GM19025 (cell line): Measurements from ENCODE around the gene TLE4.
A peak's percentile ranks its signal among the peaks of the same experiment; 100 is the strongest.
"Not testable (repeated sequence)": the region's sequence is repeated elsewhere in the genome, so short reads cannot be mapped to it uniquely, and the experiment has no call there.

ENCODE experiments used
- ATAC-seq: cut with Tn5 transposase; IDR thresholded peaks from one replicate; pipeline ENCODE4 v1.9.1; 2021; ENCODE audit warnings: mild to moderate bottlenecking, low read depth, moderate library complexity; ENCODE audit not compliant: unreplicated experiment

The TLE4 gene

GRCh38 chr9:79598562-79599345 lies 27.0 kb downstream of the TLE4 start:
- no peak for ATAC-seq

GRCh38 chr9:79600466-79600865 lies 28.7 kb downstream of the TLE4 start:
- ATAC-seq: no peak

GRCh38 chr9:79603222-79603920 lies 31.6 kb downstream of the TLE4 start:
- no peak for ATAC-seq

- ATAC-seq: no peak
Measured at GRCh38 chr9:79604149-79604548, 32.4 kb downstream of the TLE4 start.

GRCh38 chr9:79604921-79605562 lies 33.3 kb downstream of the TLE4 start:
- ATAC-seq: no peak

- ATAC-seq: not testable (repeated sequence)
Measured at GRCh38 chr9:79606529-79606928, 34.8 kb downstream of the TLE4 start.

- no peak for ATAC-seq
Measured at GRCh38 chr9:79609468-79610018, 37.8 kb downstream of the TLE4 start.

GRCh38 chr9:79610019-79610631 lies 38.4 kb downstream of the TLE4 start:
- ATAC-seq: no peak

GRCh38 chr9:79610791-79611614 lies 39.2 kb downstream of the TLE4 start:
- ATAC-seq: no peak

- no peak for ATAC-seq
Measured at GRCh38 chr9:79613145-79613544, 41.4 kb downstream of the TLE4 start.

GRCh38 chr9:79615038-79615437 lies 43.3 kb downstream of the TLE4 start:
- ATAC-seq: no peak

GRCh38 chr9:79616013-79616412 lies 44.2 kb downstream of the TLE4 start:
- no peak for ATAC-seq

GRCh38 chr9:79616971-79617370 lies 45.2 kb downstream of the TLE4 start:
- ATAC-seq: no peak

GRCh38 chr9:79617395-79617794 lies 45.6 kb downstream of the TLE4 start:
- ATAC-seq: no peak

- no peak for ATAC-seq
Measured at GRCh38 chr9:79619930-79620329, 48.2 kb downstream of the TLE4 start.

GRCh38 chr9:79621916-79622575 lies 50.3 kb downstream of the TLE4 start:
- no peak for ATAC-seq

- ATAC-seq: peak; percentile 97
Measured at GRCh38 chr9:79623799-79624721, 52.3 kb downstream of the TLE4 start.

GRCh38 chr9:79629721-79630120 lies 58.0 kb downstream of the TLE4 start:
- ATAC-seq: no peak
